ENCODE results near the gene KCNG2. TPM values are rescaled to one million over a fixed set of nuclear protein-coding genes. Genes with fewer than 3 reads are reported as not detected.

KCNG2 gene
- total RNA-seq, 2 experiments from 2014 or later: not detected

GRCh38 chr18:79817607-79817998 is 19.9 kb downstream of the KCNG2 start:
- H3K27ac ChIP-seq (ENCODE audit: low read depth in 1 of 2, low read length in 2 of 2): no peak overlapping the region
- Mint-ChIP-seq H3K4me1 (ENCODE audit: low read depth) (peaks cover 7% of the 10 kb centered on the region), H3K36me3 (ENCODE audit: low read depth) (no peaks in the 10 kb centered on the region), H3K9me3 (no peaks in the 10 kb centered on the region), H3K4me3 (no peak overlapping the region), H3K27me3 (peaks cover 12% of the 10 kb centered on the region), H3K27ac (no peak overlapping the region)
- peaks cover 0 to 7% of the 10 kb centered on the region in 2 experiments for H3K9me3 ChIP-seq (ENCODE audit: control insufficient read depth in 1 of 2, insufficient read depth in 1 of 2, low read length in 2 of 2)
- TF ChIP-seq CTCF (IDR thresholded peaks at IDR 0.05): no peak
- H3K27me3 ChIP-seq (ENCODE audit: control insufficient read depth in 1 of 2, insufficient read depth in 2 of 2, low read length in 2 of 2): no peaks in the 10 kb centered on the region
- intact Hi-C loops (cut with DNase I, micrococcal nuclease): no loop called here
- no peak for ATAC-seq (ENCODE audit: poor library complexity)
- no peak overlapping the region for H3K4me3 ChIP-seq (ENCODE audit: low read length)
- ChIA-PET CTCF (no interaction called here), POLR2A (no interaction called here)
- H3K36me3 ChIP-seq (ENCODE audit: insufficient read depth, low read length): no peaks in the 10 kb centered on the region
- peaks cover 9% of the 10 kb centered on the region for H3K4me1 ChIP-seq (ENCODE audit: insufficient read depth, low read length)
- DNase-seq: no peak

- no peak overlapping the region for H3K4me3 Mint-ChIP-seq
Measured at GRCh38 chr18:79818036-79818435, 20.3 kb downstream of the KCNG2 start.

GRCh38 chr18:79818631-79819030 is 20.9 kb downstream of the KCNG2 start:
- H3K4me3 Mint-ChIP-seq: no peak overlapping the region
- peaks cover 0 to 7% of the 10 kb centered on the region in 2 experiments for H3K9me3 ChIP-seq (ENCODE audit: control insufficient read depth in 1 of 2, insufficient read depth in 1 of 2, low read length in 2 of 2)
- ATAC-seq (ENCODE audit: poor library complexity) (no peak), DNase-seq (no peak)
- intact Hi-C loops (cut with DNase I, micrococcal nuclease): no loop called here
- H3K36me3 ChIP-seq (ENCODE audit: insufficient read depth, low read length): no peaks in the 10 kb centered on the region
- H3K36me3 Mint-ChIP-seq (ENCODE audit: low read depth): no peaks in the 10 kb centered on the region
- no peak overlapping the region for H3K27ac ChIP-seq (ENCODE audit: low read depth in 1 of 2, low read length in 2 of 2)
- ChIA-PET CTCF (no interaction called here), POLR2A (no interaction called here)
- no peaks in the 10 kb centered on the region for H3K9me3 Mint-ChIP-seq
- H3K4me1 ChIP-seq (ENCODE audit: insufficient read depth, low read length): peaks cover 9% of the 10 kb centered on the region
- no peak for TF ChIP-seq CTCF (IDR thresholded peaks at IDR 0.05)
- H3K27me3 Mint-ChIP-seq: peaks cover 7% of the 10 kb centered on the region
- H3K27ac Mint-ChIP-seq: no peak overlapping the region
- peaks cover 7% of the 10 kb centered on the region for H3K4me1 Mint-ChIP-seq (ENCODE audit: low read depth)
- H3K27me3 ChIP-seq (ENCODE audit: control insufficient read depth in 1 of 2, insufficient read depth in 2 of 2, low read length in 2 of 2): no peaks in the 10 kb centered on the region
- no peak overlapping the region for H3K4me3 ChIP-seq (ENCODE audit: low read length)

More at GRCh38 chr18:79818036-79818435, 20.3 kb downstream of the KCNG2 start:
- peaks cover 12% of the 10 kb centered on the region for H3K27me3 Mint-ChIP-seq
- no peak overlapping the region for H3K4me3 ChIP-seq (ENCODE audit: low read length)
- peaks cover 9% of the 10 kb centered on the region for H3K4me1 ChIP-seq (ENCODE audit: insufficient read depth, low read length)
- H3K9me3 ChIP-seq (ENCODE audit: control insufficient read depth in 1 of 2, insufficient read depth in 1 of 2, low read length in 2 of 2): peaks cover 0 to 7% of the 10 kb centered on the region in 2 experiments
- H3K4me1 Mint-ChIP-seq (ENCODE audit: low read depth): peaks cover 7% of the 10 kb centered on the region
- H3K27ac Mint-ChIP-seq: no peak overlapping the region
- TF ChIP-seq CTCF (IDR thresholded peaks at IDR 0.05): no peak
- intact Hi-C loops (cut with DNase I, micrococcal nuclease): no loop called here
- H3K9me3 Mint-ChIP-seq: no peaks in the 10 kb centered on the region
- ChIA-PET POLR2A (no interaction called here), CTCF (no interaction called here)
- no peaks in the 10 kb centered on the region for H3K27me3 ChIP-seq (ENCODE audit: control insufficient read depth in 1 of 2, insufficient read depth in 2 of 2, low read length in 2 of 2)
- no peak for ATAC-seq (ENCODE audit: poor library complexity)
- H3K36me3 ChIP-seq (ENCODE audit: insufficient read depth, low read length): no peaks in the 10 kb centered on the region
- no peak overlapping the region for H3K27ac ChIP-seq (ENCODE audit: low read depth in 1 of 2, low read length in 2 of 2)
- no peak for DNase-seq
- H3K36me3 Mint-ChIP-seq (ENCODE audit: low read depth): no peaks in the 10 kb centered on the region

Measured in CD4-positive, alpha-beta T cell (primary cell).